SK-N-SH (cell line): ENCODE results near the gene FCHSD2. TPM values are rescaled to one million over a fixed set of nuclear protein-coding genes. Genes with fewer than 3 reads are reported as not detected.

Experiments
- CTCF ChIA-PET: fragments of 300-600, 350-600 bp; formaldehyde crosslinking; extraction: SDS; loops from one replicate; lab custom pipeline; 2021; lab: Yijun Ruan, JAX
- POLR2A ChIA-PET: fragments of 350-600 bp; sonication (Branson Sonifier 250); formaldehyde crosslinking; extraction: SDS; loops from one replicate; lab custom pipeline; 2020; ENCODE audit warnings: antibody characterized with exemption, inconsistent platforms; lab: Yijun Ruan, JAX
- DNase-seq: peaks from one replicate; pipeline ENCODE4 v3.0.0; 2012
- H2AFZ ChIP-seq: fragments of 200-600 bp; sonication (generic); 2 replicates; pipeline ENCODE4 v1.8.1; 2016; ENCODE audit warnings: antibody characterized with exemption, mild to moderate bottlenecking, low read depth
- H3F3A ChIP-seq: fragments of 200-600 bp; sonication (generic); replicated peaks from 2 replicates; pipeline ENCODE3; 2016; ENCODE audit warnings: antibody characterized with exemption, mild to moderate bottlenecking; ENCODE audit not compliant: insufficient read depth
- H3K27ac ChIP-seq, 2 experiments: fragments of 200-500 bp in 1 of 2; fragments of 200-600 bp in 1 of 2; sonication (Bioruptor generic) in 1 of 2; sonication (generic), shearing (Covaris generic) in 1 of 2; 2 replicates each; pipeline versions ENCODE4 v1.5.1 to v1.6.1; 2014 to 2016; ENCODE audit warnings: low read depth in 2 of 2, inconsistent platforms in 1 of 2, low read length in 1 of 2, mild to moderate bottlenecking in 1 of 2, mixed read lengths in 1 of 2
- H3K27me3 ChIP-seq: fragments of 200-600 bp; sonication (generic), shearing (Covaris generic); 2 replicates; pipeline ENCODE4 v1.6.1; 2016; ENCODE audit warnings: mixed run types; ENCODE audit not compliant: insufficient read depth
- H3K36me3 ChIP-seq, 2 experiments: fragments of 200-500 bp in 1 of 2; fragments of 200-600 bp in 1 of 2; sonication (Bioruptor generic) in 1 of 2; sonication (generic) in 1 of 2; replicated peaks in 1 of 2; 2 replicates each; pipeline versions ENCODE3 to v1.5.1; 2014 to 2016; ENCODE audit warnings: low read length in 1 of 2, mild to moderate bottlenecking in 1 of 2; ENCODE audit not compliant: insufficient read depth in 2 of 2, control insufficient read depth in 1 of 2
- H3K4me1 ChIP-seq, 2 experiments: fragments of 200-500 bp in 1 of 2; fragments of 200-600 bp in 1 of 2; sonication (Bioruptor generic) in 1 of 2; sonication (generic), shearing (Covaris generic) in 1 of 2; 2 replicates each; pipeline versions ENCODE4 v1.5.1 to v1.6.1; 2014 to 2016; ENCODE audit warnings: low read depth in 1 of 2, low read length in 1 of 2, mixed run types in 1 of 2; ENCODE audit not compliant: insufficient read depth in 2 of 2, control insufficient read depth in 1 of 2
- H3K4me2 ChIP-seq: fragments of 200-600 bp; sonication (generic), shearing (Covaris generic); 2 replicates; pipeline ENCODE4 v1.6.1; 2017; ENCODE audit warnings: mixed run types
- H3K4me3 ChIP-seq, 2 experiments: fragments of 200-500 bp in 1 of 2; fragments of 200-600 bp in 1 of 2; sonication (Bioruptor generic) in 1 of 2; sonication (generic), shearing (Covaris generic) in 1 of 2; 2 replicates each; pipeline versions ENCODE4 v1.5.1 to v1.8.1; 2014 to 2016; ENCODE audit warnings: low read depth in 2 of 2, inconsistent platforms in 1 of 2, low read length in 1 of 2, mild to moderate bottlenecking in 1 of 2, mixed read lengths in 1 of 2, moderate library complexity in 1 of 2
- H3K79me2 ChIP-seq: fragments of 200-600 bp; sonication (generic); 2 replicates; pipeline ENCODE4 v1.8.1; 2017; ENCODE audit warnings: mild to moderate bottlenecking; ENCODE audit not compliant: insufficient read depth
- H3K9ac ChIP-seq: fragments of 200-600 bp; sonication (generic); 2 replicates; pipeline ENCODE4 v1.6.1; 2017; ENCODE audit warnings: mixed run types
- H3K9me2 ChIP-seq: fragments of 200-600 bp; sonication (generic); 2 replicates; pipeline ENCODE4 v1.6.1; 2017; ENCODE audit warnings: mixed run types
- H3K9me3 ChIP-seq: fragments of 200-600 bp; sonication (generic); 2 replicates; pipeline ENCODE4 v1.6.1; 2017; ENCODE audit warnings: mixed run types, mild to moderate bottlenecking, moderate library complexity
- H4K20me1 ChIP-seq: fragments of 200-600 bp; sonication (generic); 2 replicates; pipeline ENCODE4 v1.6.1; 2017; ENCODE audit warnings: mild to moderate bottlenecking, mixed run types; ENCODE audit not compliant: insufficient read depth
- ELF1 ChIP-seq: IDR thresholded peaks from 2 replicates; pipeline ENCODE4 v1.4.0; 2012
- FOSL2 ChIP-seq: IDR thresholded peaks from 2 replicates; pipeline ENCODE4 v1.4.0; 2012; ENCODE audit warnings: low read depth, mild to moderate bottlenecking, moderate library complexity, borderline replicate concordance
- FOXM1 ChIP-seq: IDR thresholded peaks from 2 replicates; pipeline ENCODE4 v1.4.0; 2012; ENCODE audit warnings: low read depth, mild to moderate bottlenecking
- NRF1 ChIP-seq: IDR thresholded peaks from 2 replicates; pipeline ENCODE4 v1.6.1; 2012; ENCODE audit warnings: low read depth, mild to moderate bottlenecking, low read length
- WGBS: methylation state at CpG from one replicate; pipeline ENCODE4 v1.1.6; 2017; ENCODE audit warnings: low lambda C conversion rate; 5-methylcytosine and 5-hydroxymethylcytosine counted together
- polyA plus RNA-seq, 3 experiments: library from polyadenylated mRNA; depleted of rRNA; stranded (reverse); fragments of >200 nt; gene quantifications; 2 replicates each; pipeline ENCODE4 v1.2.3, GENCODE V29; 2012
- TF ChIP-seq, protein P1 (sequence below): IDR thresholded peaks from 2 replicates; pipeline ENCODE4 v1.6.1; 2012; ENCODE audit warnings: mild to moderate bottlenecking, low read depth, low read length, moderate library complexity
- TF ChIP-seq, protein P2 (sequence below): fragments of 150-350 bp; IDR thresholded peaks from 2 replicates; pipeline ENCODE4 v1.6.1; 2017; ENCODE audit warnings: antibody characterized with exemption, low read length, low read depth, borderline replicate concordance
- TF ChIP-seq, protein P3 (sequence below): fragments of 200-600 bp; sonication (generic); IDR thresholded peaks from 2 replicates; pipeline ENCODE4 v1.6.1; 2017; ENCODE audit warnings: antibody characterized with exemption, mild to moderate bottlenecking, moderate library complexity

FCHSD2 gene
- polyA plus RNA-seq, 1 of the 3 experiments (the other 2 are of a cell fraction) = 10.4 TPM

DNA sequence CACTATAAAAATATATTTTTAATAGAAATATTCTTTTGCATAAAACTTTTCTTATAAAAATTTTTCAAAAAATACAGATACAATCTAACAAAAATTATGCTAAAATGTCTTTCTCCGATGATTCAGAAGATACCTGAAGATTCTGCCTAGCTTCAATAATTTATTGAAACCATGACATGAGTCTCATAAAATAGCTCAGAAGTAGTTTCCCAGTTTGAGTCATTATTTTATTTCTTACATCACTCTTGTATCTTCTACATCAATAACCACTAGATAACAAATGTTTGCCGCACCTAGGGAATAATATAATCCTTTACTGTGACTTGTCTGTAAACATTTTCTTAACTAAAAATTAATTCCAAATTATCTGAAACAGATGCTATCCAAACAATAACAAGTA, 158.6 kb downstream of the FCHSD2 start (continued):
- no peak for TF ChIP-seq FOSL2
- TF ChIP-seq ELF1 = no peak
- no peak for TF ChIP-seq NRF1
- TF ChIP-seq, protein P1, sequence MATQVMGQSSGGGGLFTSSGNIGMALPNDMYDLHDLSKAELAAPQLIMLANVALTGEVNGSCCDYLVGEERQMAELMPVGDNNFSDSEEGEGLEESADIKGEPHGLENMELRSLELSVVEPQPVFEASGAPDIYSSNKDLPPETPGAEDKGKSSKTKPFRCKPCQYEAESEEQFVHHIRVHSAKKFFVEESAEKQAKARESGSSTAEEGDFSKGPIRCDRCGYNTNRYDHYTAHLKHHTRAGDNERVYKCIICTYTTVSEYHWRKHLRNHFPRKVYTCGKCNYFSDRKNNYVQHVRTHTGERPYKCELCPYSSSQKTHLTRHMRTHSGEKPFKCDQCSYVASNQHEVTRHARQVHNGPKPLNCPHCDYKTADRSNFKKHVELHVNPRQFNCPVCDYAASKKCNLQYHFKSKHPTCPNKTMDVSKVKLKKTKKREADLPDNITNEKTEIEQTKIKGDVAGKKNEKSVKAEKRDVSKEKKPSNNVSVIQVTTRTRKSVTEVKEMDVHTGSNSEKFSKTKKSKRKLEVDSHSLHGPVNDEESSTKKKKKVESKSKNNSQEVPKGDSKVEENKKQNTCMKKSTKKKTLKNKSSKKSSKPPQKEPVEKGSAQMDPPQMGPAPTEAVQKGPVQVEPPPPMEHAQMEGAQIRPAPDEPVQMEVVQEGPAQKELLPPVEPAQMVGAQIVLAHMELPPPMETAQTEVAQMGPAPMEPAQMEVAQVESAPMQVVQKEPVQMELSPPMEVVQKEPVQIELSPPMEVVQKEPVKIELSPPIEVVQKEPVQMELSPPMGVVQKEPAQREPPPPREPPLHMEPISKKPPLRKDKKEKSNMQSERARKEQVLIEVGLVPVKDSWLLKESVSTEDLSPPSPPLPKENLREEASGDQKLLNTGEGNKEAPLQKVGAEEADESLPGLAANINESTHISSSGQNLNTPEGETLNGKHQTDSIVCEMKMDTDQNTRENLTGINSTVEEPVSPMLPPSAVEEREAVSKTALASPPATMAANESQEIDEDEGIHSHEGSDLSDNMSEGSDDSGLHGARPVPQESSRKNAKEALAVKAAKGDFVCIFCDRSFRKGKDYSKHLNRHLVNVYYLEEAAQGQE = no peak

DNA sequence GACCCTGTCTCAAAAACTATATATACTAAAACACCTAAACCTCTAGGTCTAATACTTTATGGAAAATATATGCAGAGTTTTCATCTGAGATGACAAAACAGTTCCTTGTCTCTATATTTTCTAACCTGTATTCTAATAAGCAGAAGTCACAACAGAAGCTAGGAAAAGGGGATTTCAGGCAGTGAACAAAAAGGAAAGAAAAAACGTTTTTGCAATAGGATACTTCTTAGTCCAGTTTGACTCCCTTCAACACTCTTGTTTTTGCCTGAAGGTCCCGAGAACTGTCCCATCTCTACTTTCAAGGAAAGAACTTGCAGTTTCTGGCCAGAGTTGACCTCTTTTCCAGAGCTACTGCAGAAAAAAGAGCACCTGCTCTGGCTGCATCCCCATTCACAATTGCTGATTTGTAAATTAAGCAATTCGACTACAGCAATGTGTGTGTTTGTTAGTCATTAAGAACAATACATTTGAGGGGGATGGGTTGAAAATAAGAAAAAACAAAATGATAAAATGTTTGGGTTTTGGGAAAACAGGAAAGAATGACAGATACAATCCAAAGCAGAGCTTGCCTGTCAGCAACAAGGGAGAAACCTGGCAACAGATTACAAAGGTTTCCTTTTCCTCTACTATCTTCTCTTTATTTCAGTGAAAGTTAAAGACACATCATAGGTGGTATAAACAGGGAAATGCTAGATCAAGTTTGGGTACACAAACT, 160.0 kb downstream of the FCHSD2 start:
- Histone ChIP-seq H3K4me3 (no peak overlapping the region), H3F3A (peaks cover 4% of the 10 kb centered on the region), H2AFZ (no peak overlapping the region), H3K4me2 (no peak overlapping the region), H3K4me1 (no peaks in the 10 kb centered on the region), H3K9me2 (no peaks in the 10 kb centered on the region), H3K27ac (no peak overlapping the region), H4K20me1 (no peaks in the 10 kb centered on the region), H3K9ac (no peak overlapping the region)
- POLR2A ChIA-PET = no interaction called here
- CTCF ChIA-PET = interaction anchor here (0.7 to 2.2 kb wide), 3 partner anchors 160 to 260 kb away, joined by 3 to 7 read pairs (median 3); partner anchors contain the start of gene FCHSD2
- no peak for DNase-seq
- TF ChIP-seq FOXM1 = no peak
- TF ChIP-seq, protein P2, sequence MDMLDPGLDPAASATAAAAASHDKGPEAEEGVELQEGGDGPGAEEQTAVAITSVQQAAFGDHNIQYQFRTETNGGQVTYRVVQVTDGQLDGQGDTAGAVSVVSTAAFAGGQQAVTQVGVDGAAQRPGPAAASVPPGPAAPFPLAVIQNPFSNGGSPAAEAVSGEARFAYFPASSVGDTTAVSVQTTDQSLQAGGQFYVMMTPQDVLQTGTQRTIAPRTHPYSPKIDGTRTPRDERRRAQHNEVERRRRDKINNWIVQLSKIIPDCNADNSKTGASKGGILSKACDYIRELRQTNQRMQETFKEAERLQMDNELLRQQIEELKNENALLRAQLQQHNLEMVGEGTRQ = no peak
- TF ChIP-seq, protein P3, sequence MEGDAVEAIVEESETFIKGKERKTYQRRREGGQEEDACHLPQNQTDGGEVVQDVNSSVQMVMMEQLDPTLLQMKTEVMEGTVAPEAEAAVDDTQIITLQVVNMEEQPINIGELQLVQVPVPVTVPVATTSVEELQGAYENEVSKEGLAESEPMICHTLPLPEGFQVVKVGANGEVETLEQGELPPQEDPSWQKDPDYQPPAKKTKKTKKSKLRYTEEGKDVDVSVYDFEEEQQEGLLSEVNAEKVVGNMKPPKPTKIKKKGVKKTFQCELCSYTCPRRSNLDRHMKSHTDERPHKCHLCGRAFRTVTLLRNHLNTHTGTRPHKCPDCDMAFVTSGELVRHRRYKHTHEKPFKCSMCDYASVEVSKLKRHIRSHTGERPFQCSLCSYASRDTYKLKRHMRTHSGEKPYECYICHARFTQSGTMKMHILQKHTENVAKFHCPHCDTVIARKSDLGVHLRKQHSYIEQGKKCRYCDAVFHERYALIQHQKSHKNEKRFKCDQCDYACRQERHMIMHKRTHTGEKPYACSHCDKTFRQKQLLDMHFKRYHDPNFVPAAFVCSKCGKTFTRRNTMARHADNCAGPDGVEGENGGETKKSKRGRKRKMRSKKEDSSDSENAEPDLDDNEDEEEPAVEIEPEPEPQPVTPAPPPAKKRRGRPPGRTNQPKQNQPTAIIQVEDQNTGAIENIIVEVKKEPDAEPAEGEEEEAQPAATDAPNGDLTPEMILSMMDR = no peak
- TF ChIP-seq, all 33 proteins: peak for 0
- no peaks in the 10 kb centered on the region for H3K9me3 ChIP-seq
- peaks cover 8 to 48% of the 10 kb centered on the region in 2 experiments for H3K36me3 ChIP-seq
- 71% methylated on average over 3 of the region's 3 CpGs for WGBS
- H3K79me2 ChIP-seq = no peaks in the 10 kb centered on the region
- H3K27me3 ChIP-seq = no peaks in the 10 kb centered on the region
